IMR-90 (cell line): ENCODE measurements around the gene PRR16. TPM values are rescaled to one million over a fixed set of nuclear protein-coding genes. Genes with fewer than 3 reads are reported as not detected.

Experiments
- ATAC-seq: fragments of 200-7000 bp; cut with Tn5 transposase; 2 replicates; pipeline ENCODE4 v1.9.1; 2020; ENCODE audit warnings: low read depth, mild to moderate bottlenecking, moderate library complexity
- BruUV-seq: library from RNA; stranded (reverse); fragments of 400-500 nt; replicated peaks from 2 replicates; lab custom pipeline; 2021; lab: Mats Ljungman, UMichigan
- CTCF ChIA-PET: fragments of 300-600 bp; formaldehyde crosslinking; extraction: SDS; loops from one replicate; lab custom pipeline; 2021; ENCODE audit warnings: antibody characterized with exemption; lab: Yijun Ruan, JAX
- POLR2A ChIA-PET: fragments of 300-600 bp; sonication (Branson Sonifier 250); formaldehyde crosslinking; loops from one replicate; lab custom pipeline; 2022; ENCODE audit warnings: antibody characterized with exemption; ENCODE audit not compliant: unreplicated experiment; lab: Charles Lee
- DNase-seq: peaks from one replicate; pipeline ENCODE4 v3.0.0; 2013
- H2AFZ ChIP-seq: replicated peaks from 2 replicates; pipeline ENCODE3; 2013; ENCODE audit warnings: low read length, mild to moderate bottlenecking; ENCODE audit not compliant: poor library complexity
- H2AK5ac ChIP-seq: 2 replicates; pipeline ENCODE4 v1.6.1; 2013; ENCODE audit warnings: low read depth, low read length, inconsistent platforms
- H2AK9ac ChIP-seq: replicated peaks from 2 replicates; pipeline ENCODE3; 2013; ENCODE audit warnings: mild to moderate bottlenecking, low read depth, low read length, moderate library complexity; ENCODE audit not compliant: poor library complexity
- H2BK120ac ChIP-seq: 2 replicates; pipeline ENCODE4 v1.6.1; 2013; ENCODE audit warnings: low read depth, low read length, inconsistent platforms
- H2BK15ac ChIP-seq: 3 replicates; pipeline ENCODE4 v1.6.1; 2013; ENCODE audit warnings: low read depth, low read length, inconsistent platforms
- H2BK20ac ChIP-seq: 2 replicates; pipeline ENCODE4 v1.6.1; 2013; ENCODE audit warnings: low read depth, mild to moderate bottlenecking, inconsistent platforms, low read length, moderate library complexity
- H2BK5ac ChIP-seq: 2 replicates; pipeline ENCODE4 v1.6.1; 2013; ENCODE audit warnings: mild to moderate bottlenecking, low read depth, low read length, inconsistent platforms; ENCODE audit not compliant: poor library complexity, severe bottlenecking
- H3K14ac ChIP-seq: replicated peaks from 2 replicates; pipeline ENCODE4 v1.6.1; 2013; ENCODE audit warnings: low read depth, low read length, inconsistent platforms
- H3K18ac ChIP-seq: 2 replicates; pipeline ENCODE4 v1.6.1; 2013; ENCODE audit warnings: low read depth, low read length, control low read depth
- H3K23ac ChIP-seq: 2 replicates; pipeline ENCODE4 v1.6.1; 2013; ENCODE audit warnings: low read depth, low read length, inconsistent platforms
- H3K27ac ChIP-seq: 2 replicates; pipeline ENCODE4 v1.5.1; 2013; ENCODE audit warnings: mild to moderate bottlenecking, control low read depth, low read length; ENCODE audit not compliant: insufficient read depth
- H3K27me3 ChIP-seq: 2 replicates; pipeline ENCODE4 v1.6.1; 2013; ENCODE audit warnings: low read length; ENCODE audit not compliant: control insufficient read depth, insufficient read depth
- H3K36me3 ChIP-seq: 2 replicates; pipeline ENCODE4 v1.6.1; 2013; ENCODE audit warnings: low read length, mixed read lengths; ENCODE audit not compliant: control insufficient read depth, insufficient read depth
- H3K4ac ChIP-seq: 2 replicates; pipeline ENCODE4 v1.6.1; 2013; ENCODE audit warnings: low read depth, low read length, inconsistent platforms
- H3K4me1 ChIP-seq: 2 replicates; pipeline ENCODE4 v1.6.1; 2013; ENCODE audit warnings: low read length, mixed read lengths; ENCODE audit not compliant: control insufficient read depth, insufficient read depth
- H3K4me2 ChIP-seq: 2 replicates; pipeline ENCODE4 v1.6.1; 2013; ENCODE audit warnings: low read depth, mild to moderate bottlenecking, control low read depth, low read length, moderate library complexity
- H3K4me3 ChIP-seq: 2 replicates; pipeline ENCODE4 v1.5.1; 2013; ENCODE audit warnings: low read depth, mild to moderate bottlenecking, control low read depth, low read length, moderate library complexity; ENCODE audit not compliant: insufficient read depth
- H3K56ac ChIP-seq: 2 replicates; pipeline ENCODE4 v1.6.1; 2013; ENCODE audit warnings: low read length, inconsistent platforms; ENCODE audit not compliant: insufficient read depth; ENCODE audit errors: extremely low read depth
- H3K79me1 ChIP-seq, 2 experiments: 2 replicates each; pipeline ENCODE4 v1.6.1; 2013; ENCODE audit warnings: low read length in 2 of 2, inconsistent platforms in 1 of 2, low read depth in 1 of 2
- H3K9ac ChIP-seq: 2 replicates; pipeline ENCODE4 v1.6.1; 2013; ENCODE audit warnings: low read depth, low read length, control low read depth
- H3K9me1 ChIP-seq: 2 replicates; pipeline ENCODE4 v1.6.1; 2013; ENCODE audit warnings: low read length, inconsistent platforms; ENCODE audit not compliant: insufficient read depth
- H3K9me3 ChIP-seq: 2 replicates; pipeline ENCODE4 v1.6.1; 2013; ENCODE audit warnings: low read length; ENCODE audit not compliant: control insufficient read depth, insufficient read depth
- H4K20me1 ChIP-seq: 2 replicates; pipeline ENCODE4 v1.6.1; 2013; ENCODE audit warnings: low read length, inconsistent platforms; ENCODE audit not compliant: insufficient read depth
- H4K5ac ChIP-seq: 2 replicates; pipeline ENCODE4 v1.6.1; 2013; ENCODE audit warnings: mild to moderate bottlenecking, low read depth, low read length, control low read depth
- H4K8ac ChIP-seq, 2 experiments: 2 replicates each; pipeline ENCODE4 v1.6.1; 2013; ENCODE audit warnings: low read depth in 2 of 2, low read length in 2 of 2, control low read depth in 1 of 2, inconsistent platforms in 1 of 2
- H4K91ac ChIP-seq: 2 replicates; pipeline ENCODE4 v1.6.1; 2013; ENCODE audit warnings: low read depth, low read length, inconsistent platforms; ENCODE audit not compliant: insufficient read depth
- BHLHE40 ChIP-seq: fragments of 150-350 bp; IDR thresholded peaks from 2 replicates; pipeline ENCODE4 v1.6.1; 2016; ENCODE audit warnings: mild to moderate bottlenecking, low read depth, low read length
- CEBPB ChIP-seq: IDR thresholded peaks from 2 replicates; pipeline ENCODE4 v1.6.1; 2012; ENCODE audit warnings: low read depth, low read length, improper control_type of control experiment
- CHD1 ChIP-seq: IDR thresholded peaks from 2 replicates; pipeline ENCODE4 v1.6.1; 2012; ENCODE audit warnings: low read depth, low read length, improper control_type of control experiment
- CTCF ChIP-seq: conservative IDR thresholded peaks from 2 replicates; pipeline ENCODE4 v1.5.1; 2012; ENCODE audit warnings: mild to moderate bottlenecking, low read depth, low read length, improper control_type of control experiment
- ELK1 ChIP-seq: fragments of 150-350 bp; IDR thresholded peaks from 2 replicates; pipeline ENCODE4 v1.6.1; 2016; ENCODE audit warnings: low read depth, mild to moderate bottlenecking, low read length, moderate library complexity, borderline replicate concordance
- FOS ChIP-seq: fragments of 150-350 bp; IDR thresholded peaks from 2 replicates; pipeline ENCODE4 v1.6.1; 2016; ENCODE audit warnings: low read depth, low read length
- MAFK ChIP-seq: IDR thresholded peaks from 2 replicates; pipeline ENCODE4 v1.6.1; 2012; ENCODE audit warnings: low read depth, low read length, improper control_type of control experiment
- MAZ ChIP-seq: IDR thresholded peaks from 2 replicates; pipeline ENCODE4 v1.6.1; 2012; ENCODE audit warnings: low read depth, mild to moderate bottlenecking, low read length, improper control_type of control experiment, moderate library complexity, borderline replicate concordance
- MXI1 ChIP-seq: IDR thresholded peaks from 2 replicates; pipeline ENCODE4 v1.6.1; 2012; ENCODE audit warnings: low read depth, mild to moderate bottlenecking, low read length, moderate library complexity, borderline replicate concordance
- NFE2L2 ChIP-seq: fragments of 150-350 bp; IDR thresholded peaks from 2 replicates; pipeline ENCODE4 v1.6.1; 2016; ENCODE audit warnings: low read depth, mild to moderate bottlenecking, low read length
- POLR2A ChIP-seq: IDR thresholded peaks from 2 replicates; pipeline ENCODE4 v1.6.1; 2012; ENCODE audit warnings: mild to moderate bottlenecking, low read depth, low read length
- RAD21 ChIP-seq: IDR thresholded peaks from 2 replicates; pipeline ENCODE4 v1.6.1; 2012; ENCODE audit warnings: low read length, improper control_type of control experiment
- RCOR1 ChIP-seq: IDR thresholded peaks from 2 replicates; pipeline ENCODE4 v1.6.1; 2012; ENCODE audit warnings: mild to moderate bottlenecking, low read length, improper control_type of control experiment; ENCODE audit not compliant: insufficient replicate concordance
- RFX5 ChIP-seq: IDR thresholded peaks from 2 replicates; pipeline ENCODE4 v1.8.0; 2012; ENCODE audit warnings: low read depth, mild to moderate bottlenecking, low read length, moderate library complexity
- SMC3 ChIP-seq: fragments of 150-350 bp; IDR thresholded peaks from 2 replicates; pipeline ENCODE4 v1.6.1; 2016; ENCODE audit warnings: low read depth, mild to moderate bottlenecking, antibody characterized with exemption, low read length, moderate library complexity
- USF2 ChIP-seq: fragments of 150-350 bp; IDR thresholded peaks from 2 replicates; pipeline ENCODE4 v1.6.1; 2017; ENCODE audit warnings: mild to moderate bottlenecking, antibody characterized with exemption, low read length, low read depth
- WGBS, 2 experiments: methylation state at CpG; one replicate each; pipeline versions ENCODE4 v1.1.5 to v1.1.7; 2013; ENCODE audit warnings: missing lambda C conversion rate in 2 of 2; ENCODE audit not compliant: insufficient read length in 1 of 2; ENCODE audit errors: extremely low coverage in 2 of 2; 5-methylcytosine and 5-hydroxymethylcytosine counted together
- dilution Hi-C: fragments of 300-500 bp; cut with HindIII; formaldehyde crosslinking; loops from one replicate; pipeline ENCODE4 v1.14.3; 2018; ENCODE audit warnings: low sequenced_read_pairs; ENCODE audit not compliant: unreplicated experiment
- in situ Hi-C: fragments of 300-500 bp; cut with MboI; formaldehyde crosslinking; loops from 3 replicates; pipeline ENCODE4 v1.14.3; 2019; ENCODE audit warnings: low sequenced_read_pairs, inconsistent platforms, mixed read lengths
- intact Hi-C: fragments of 100-400 bp; cut with micrococcal nuclease; formaldehyde crosslinking; loops from 2 replicates; pipeline ENCODE4 v1.10.0; 2022
- polyA plus RNA-seq, 3 experiments: library from polyadenylated mRNA; depleted of rRNA; stranded (reverse); fragments of >200 nt; gene quantifications; 2 replicates each; pipeline ENCODE4 v1.2.3, GENCODE V29; 2012; ENCODE audit warnings: low replicate concordance in 1 of 3
- total RNA-seq: library from RNA; depleted of rRNA; stranded (reverse); fragments of >200 nt; gene quantifications from 2 replicates; pipeline ENCODE4 v1.2.3, GENCODE V29; 2012

The PRR16 gene
- total and polyA plus RNA-seq, 2 of the 4 experiments (the other 2 are of a cell fraction): 9.9 to 45.2 TPM

- no peak overlapping the region for H3K23ac ChIP-seq
- 0 out of 2 replicates have a peak, but pooled peaks cover 5% of the 10 kb centered on the region for H3K9me1 ChIP-seq
- no peaks in the 10 kb centered on the region; the same call in 1 of the 2 replicates for H4K20me1 ChIP-seq
- no peak overlapping the region for H2BK120ac ChIP-seq
- ATAC-seq: no peak
- H2BK15ac ChIP-seq: no peak overlapping the region
- 100% methylated on average over 2 of the region's 4 CpGs; no CpG with 5 or more reads in 1 of the 2 experiments for WGBS, 2 experiments
- H4K91ac ChIP-seq: no peak overlapping the region
- no peak overlapping the region for H3K4me3 ChIP-seq
- H2AK9ac ChIP-seq: no peak overlapping the region
- DNase-seq: no peak
- H3K4ac ChIP-seq: peak overlapping the region; percentile 13; the same call in 1 of the 2 replicates
- H4K8ac ChIP-seq: no peak overlapping the region
- peak overlapping the region; percentile 15; the same call in 1 of the 2 replicates for H3K14ac ChIP-seq
- no peak overlapping the region for H2AFZ ChIP-seq
- in situ Hi-C loops (no loop called here), dilution Hi-C loops (no loop called here), intact Hi-C loops (no loop called here)
- H3K9ac ChIP-seq: no peak overlapping the region
- peaks cover 6% of the 10 kb centered on the region for H3K4me1 ChIP-seq
- peaks cover 29 to 38% of the 10 kb centered on the region in 2 experiments for H3K79me1 ChIP-seq
- H2BK20ac ChIP-seq: no peak overlapping the region; the same call in 1 of the 2 replicates
- H3K27me3 ChIP-seq: no peaks in the 10 kb centered on the region
- no peak for TF ChIP-seq FOS
- no peak for TF ChIP-seq MAZ
- no peak for TF ChIP-seq RAD21
- TF ChIP-seq CTCF: no peak
- no peak for TF ChIP-seq RCOR1
- TF ChIP-seq USF2: no peak
- TF ChIP-seq CEBPB: no peak
- no peak for TF ChIP-seq ELK1
- TF ChIP-seq RFX5: no peak
- TF ChIP-seq MXI1: no peak
- no peak for TF ChIP-seq BHLHE40
- TF ChIP-seq NFE2L2: no peak
- no peak for TF ChIP-seq SMC3
- TF ChIP-seq CHD1: no peak
- no peak for TF ChIP-seq POLR2A
- TF ChIP-seq MAFK: no peak
- no peaks in the 10 kb centered on the region for H3K36me3 ChIP-seq
- no peak overlapping the region for H3K56ac ChIP-seq
- no peak overlapping the region for H2AK5ac ChIP-seq
- no peaks in the 10 kb centered on the region for H3K9me3 ChIP-seq
- no peak overlapping the region for H3K4me2 ChIP-seq
- no peak overlapping the region for H4K5ac ChIP-seq
- H3K18ac ChIP-seq: no peak overlapping the region
- no TSS peak for BruUV-seq
- H2BK5ac ChIP-seq: no peak overlapping the region
- POLR2A ChIA-PET: no interaction called here
- CTCF ChIA-PET: no interaction called here
- H3K27ac ChIP-seq: no peak overlapping the region
Measured at GRCh38 chr5:120564013-120564412, 99.9 kb downstream of the PRR16 start.
